GM21447 (cell line): ENCODE measurements around the gene G3BP1.
"Not testable (repeated sequence)": the region's sequence is repeated elsewhere in the genome, so short reads cannot be mapped to it uniquely, and the experiment has no call there.

Experiments
- ATAC-seq: cut with Tn5 transposase; IDR thresholded peaks from one replicate; pipeline ENCODE4 v1.9.1; 2021; ENCODE audit not compliant: unreplicated experiment

Gene G3BP1

GRCh38 chr5:151751593-151751992 is 20.2 kb upstream of the G3BP1 start:
- ATAC-seq, result no peak

DNA sequence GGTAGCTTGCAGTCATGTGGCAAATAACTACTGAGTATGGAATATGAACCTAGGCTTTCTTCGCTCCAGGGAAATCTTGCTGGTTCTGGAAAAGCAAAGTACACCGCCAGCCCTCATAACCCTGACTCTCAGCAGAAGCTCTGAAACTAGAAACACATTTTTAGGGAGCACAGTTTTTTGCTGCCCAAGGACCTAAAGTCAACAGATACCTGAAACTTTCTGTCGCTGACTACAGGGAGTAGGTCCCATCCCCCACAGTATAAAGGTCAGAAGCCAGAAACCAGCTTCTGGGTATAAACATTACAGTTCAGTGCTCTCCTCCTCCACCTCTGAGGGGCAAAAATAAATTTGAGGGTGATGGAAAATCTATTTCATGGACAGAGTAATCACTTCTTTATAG is 16.4 kb upstream of the G3BP1 start:
- no peak for ATAC-seq

DNA sequence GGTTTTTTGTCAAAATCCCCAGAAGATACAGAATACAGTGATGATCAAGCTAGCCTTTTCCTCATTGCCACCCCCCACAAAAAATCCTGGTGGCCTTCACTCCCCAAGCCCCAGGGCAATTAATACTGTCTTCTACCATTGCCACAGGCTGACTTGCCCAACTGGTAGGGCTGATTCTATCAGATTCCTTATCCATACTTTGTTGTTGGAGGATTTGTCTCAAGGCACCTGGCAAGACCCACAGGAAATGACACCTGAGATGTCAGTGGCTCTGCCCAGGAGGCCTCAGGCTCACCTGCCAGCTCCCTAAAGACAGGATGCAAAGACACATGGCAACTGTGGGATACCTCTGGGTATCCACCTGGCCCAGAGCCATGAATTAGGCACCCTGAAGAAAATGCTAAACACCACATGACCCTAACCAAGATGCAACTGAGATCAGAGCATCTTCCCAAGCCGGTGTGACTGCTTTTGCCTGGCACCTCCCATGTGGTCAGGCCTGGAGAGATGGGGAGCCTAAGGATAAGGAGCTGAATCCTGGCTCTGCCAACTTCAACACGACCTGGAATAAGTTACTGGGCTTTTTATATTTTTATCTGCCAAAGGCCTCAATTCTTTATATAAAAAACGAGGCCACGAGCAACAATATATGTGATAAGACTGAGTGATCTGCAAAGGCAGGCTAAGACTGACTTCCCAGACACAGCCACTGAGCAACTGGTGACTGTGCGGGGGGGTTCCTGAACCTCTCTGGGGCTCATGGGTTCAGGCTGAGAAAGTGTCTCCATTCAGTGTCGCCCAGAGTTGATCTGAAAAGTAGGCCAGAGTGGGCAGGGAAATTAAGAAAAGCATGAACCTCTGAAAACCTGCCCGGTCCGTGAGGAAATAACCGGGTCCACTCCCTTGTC is 14.3 kb upstream of the G3BP1 start:
- ATAC-seq, result peak; percentile 23

DNA sequence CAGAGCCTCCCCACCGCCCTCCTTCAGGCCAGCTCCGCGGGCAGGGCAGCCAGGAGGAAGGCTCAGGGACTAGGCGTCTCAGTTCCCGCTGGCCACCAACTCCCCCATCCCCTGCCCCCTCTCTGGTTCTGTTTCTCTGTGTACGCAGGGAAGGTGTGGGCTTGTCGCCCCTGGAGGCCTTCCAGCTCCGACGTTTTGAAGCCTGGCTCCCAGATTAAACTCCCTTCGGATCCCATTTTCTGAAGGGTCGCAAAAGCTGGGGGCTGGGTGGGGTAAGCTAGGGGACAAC is 13.7 kb upstream of the G3BP1 start:
- ATAC-seq, result peak; percentile 26

DNA sequence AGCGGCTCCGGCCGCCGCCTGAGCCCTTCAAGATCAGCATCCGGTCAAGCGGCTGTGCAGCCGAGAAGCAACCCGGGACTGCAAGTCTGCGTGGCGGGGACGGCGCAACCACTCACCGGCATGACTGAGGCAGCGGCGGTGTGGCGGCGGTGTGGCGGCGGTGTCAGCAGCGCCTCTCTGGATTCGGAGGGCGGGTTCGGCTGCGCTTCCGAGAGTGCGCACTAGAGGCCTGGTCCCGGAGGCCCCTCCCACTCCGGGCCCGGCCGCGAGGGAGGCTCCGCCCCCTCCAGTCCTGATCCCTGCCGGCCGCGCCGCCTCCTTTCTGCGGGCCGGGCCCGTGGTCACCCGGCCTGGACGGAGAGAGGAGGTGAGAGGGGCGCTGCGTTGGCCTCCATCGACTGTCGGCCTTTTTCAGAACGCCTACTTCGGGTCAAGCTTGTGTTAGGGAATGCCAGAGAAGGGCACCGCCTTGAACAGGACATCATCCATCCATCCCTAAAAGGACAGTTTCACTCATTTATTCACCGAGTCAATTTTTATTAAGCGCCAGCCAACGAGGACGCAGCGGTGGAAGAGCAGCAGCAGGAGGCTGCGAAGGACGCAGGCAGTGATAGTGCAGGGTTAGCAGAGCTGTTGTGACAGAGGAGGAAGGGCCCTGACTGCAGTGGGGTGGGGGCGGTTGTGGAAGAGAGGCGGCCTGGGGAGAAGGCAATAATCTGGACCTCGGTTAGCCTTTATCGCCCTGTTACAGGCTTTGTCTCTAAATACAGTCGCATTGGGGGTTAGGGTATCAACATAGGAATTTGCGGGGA is 13.1 kb upstream of the G3BP1 start, which contains the start of gene ATOX1:
TSS of gene ATOX1 (minus strand) at position 202 of the 812 bp plus-strand sequence. CDS start at position 122, 80 bp downstream.
- ATAC-seq, result peak; percentile 88

GRCh38 chr5:151764801-151765200 is 7.0 kb upstream of the G3BP1 start:
- ATAC-seq, result no peak

- ATAC-seq, result no peak
Measured at GRCh38 chr5:151766975-151767374, 4.8 kb upstream of the G3BP1 start.

- peak; percentile 22 for ATAC-seq
Measured at GRCh38 chr5:151770383-151771258, 1.1 kb upstream of the G3BP1 start.

- peak; percentile 11 for ATAC-seq
Measured at GRCh38 chr5:151772029-151772845, 483 bp downstream of the G3BP1 start.

DNA sequence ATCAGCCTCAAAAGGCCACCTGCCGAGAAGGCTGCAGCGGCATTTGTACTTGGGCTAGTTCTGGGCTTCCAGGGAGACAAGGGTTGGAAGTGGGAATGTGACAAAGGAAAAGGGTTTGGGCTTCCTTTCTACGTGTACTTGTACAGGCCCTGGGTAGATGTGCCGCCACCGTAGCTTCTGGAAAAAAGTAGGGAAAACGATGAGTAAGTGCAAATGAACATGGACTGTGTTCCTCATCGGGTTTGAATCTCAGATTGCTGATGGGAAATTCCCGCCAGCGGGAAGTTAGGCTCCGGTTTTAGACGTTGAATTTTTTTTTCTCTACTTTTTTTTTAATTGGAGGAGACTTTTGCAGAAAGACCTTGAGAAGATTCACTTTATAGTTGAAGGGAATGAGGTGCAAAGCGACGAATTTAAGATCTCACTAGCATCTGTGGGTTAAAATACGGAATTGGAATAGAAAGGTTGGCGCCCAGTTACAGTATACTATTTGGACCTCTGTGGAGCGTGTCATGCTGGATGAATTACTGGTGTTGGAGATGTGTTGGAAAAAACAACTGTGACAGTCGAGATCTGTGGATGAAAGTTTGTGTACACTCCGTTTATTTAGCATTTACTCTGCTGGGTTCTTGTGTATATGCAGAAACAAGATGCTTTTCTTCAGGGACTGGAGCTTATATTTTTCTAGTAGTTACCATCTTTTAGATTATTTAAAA is 1.2 kb downstream of the G3BP1 start:
- ATAC-seq, result no peak

GRCh38 chr5:151773951-151774350 is 2.2 kb downstream of the G3BP1 start:
- no peak for ATAC-seq

- ATAC-seq, result no peak
Measured at GRCh38 chr5:151775025-151775606, 3.4 kb downstream of the G3BP1 start.

DNA sequence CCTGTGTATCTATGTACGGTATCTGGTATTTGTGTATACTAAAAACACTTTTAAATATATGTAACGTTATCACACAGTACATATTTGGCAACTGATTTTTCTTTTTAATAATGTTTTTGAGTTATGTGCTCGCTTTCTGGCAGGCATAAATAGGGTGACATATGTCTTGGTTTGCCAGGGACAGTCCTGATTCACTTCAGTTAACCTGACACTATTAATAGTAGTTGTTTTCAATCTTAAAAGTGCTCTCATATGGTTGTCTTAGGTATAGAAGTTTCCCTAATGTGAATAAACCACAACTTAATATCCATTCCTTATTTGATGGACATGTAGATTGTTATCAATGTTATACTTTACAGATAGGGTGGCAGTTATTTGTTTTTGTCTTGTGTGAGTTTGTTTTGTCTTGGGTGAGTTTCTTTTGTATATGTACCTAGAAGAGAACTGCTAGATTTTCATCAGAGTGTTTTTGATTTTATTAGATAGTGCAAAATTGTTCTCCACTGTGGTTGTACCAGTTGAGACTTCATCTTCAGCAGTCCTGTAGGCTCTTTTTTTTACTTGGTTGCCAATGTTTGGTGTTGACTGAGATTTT is 7.9 kb downstream of the G3BP1 start:
- ATAC-seq, result no peak

DNA sequence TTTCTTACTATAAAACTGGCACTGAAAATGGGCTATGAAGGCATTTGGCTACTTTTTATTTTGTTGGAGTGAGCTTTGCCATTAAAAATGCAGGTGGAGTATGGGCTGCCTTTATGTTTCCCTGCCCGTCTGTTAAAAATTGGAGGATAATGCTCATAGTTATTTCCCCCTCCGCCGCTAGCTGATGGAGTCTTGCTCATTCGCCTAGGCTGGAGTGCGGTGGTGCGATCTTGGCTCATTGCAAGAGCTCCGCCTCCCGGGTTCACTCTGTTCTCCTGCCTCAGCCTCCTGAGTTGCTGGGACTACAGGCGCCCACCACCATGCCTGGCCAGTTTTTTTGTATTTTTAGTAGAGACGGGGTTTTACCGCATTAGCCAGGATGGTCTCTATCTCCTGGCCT is 8.6 kb downstream of the G3BP1 start:
- no peak for ATAC-seq

DNA sequence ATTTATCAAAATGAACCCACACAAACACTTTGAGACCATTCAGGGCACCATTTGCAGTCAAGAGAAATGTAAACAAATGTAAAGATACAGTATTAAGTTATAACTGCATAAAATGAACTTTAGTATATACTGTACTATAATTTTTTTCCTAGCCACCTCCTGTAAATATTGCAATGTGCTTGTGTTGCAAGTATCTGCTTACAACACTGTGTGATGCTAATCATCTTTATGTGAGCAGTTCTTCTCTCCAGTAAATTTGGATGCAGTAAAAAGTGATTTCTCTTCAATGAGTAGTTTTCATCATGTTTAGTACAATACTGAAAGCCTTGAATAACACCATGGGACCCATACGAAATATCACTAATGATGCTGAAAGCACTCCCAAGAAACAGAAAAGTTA is 9.4 kb downstream of the G3BP1 start:
- no peak for ATAC-seq

DNA sequence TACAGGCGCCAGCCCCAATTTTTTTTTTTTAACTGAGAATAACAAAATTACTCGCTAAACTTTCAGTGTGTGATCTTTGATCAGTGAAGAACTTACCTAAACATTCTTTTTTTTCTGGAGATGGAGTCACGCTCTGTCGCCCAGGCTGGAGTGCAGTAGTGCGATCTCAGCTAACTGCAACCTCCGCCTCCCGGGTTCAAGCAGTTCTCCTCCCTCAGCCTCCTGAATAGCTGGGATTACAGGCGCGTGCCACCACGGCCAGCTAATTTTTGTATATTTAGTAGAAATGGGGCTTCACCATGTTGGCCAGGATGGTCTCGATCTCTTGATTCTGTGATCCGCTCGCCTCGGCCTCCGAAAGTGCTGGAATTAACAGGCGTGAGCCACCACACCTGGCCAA is 11.9 kb downstream of the G3BP1 start:
- not testable (repeated sequence) for ATAC-seq

GRCh38 chr5:151784141-151784540 is 12.4 kb downstream of the G3BP1 start:
- ATAC-seq, result no peak

DNA sequence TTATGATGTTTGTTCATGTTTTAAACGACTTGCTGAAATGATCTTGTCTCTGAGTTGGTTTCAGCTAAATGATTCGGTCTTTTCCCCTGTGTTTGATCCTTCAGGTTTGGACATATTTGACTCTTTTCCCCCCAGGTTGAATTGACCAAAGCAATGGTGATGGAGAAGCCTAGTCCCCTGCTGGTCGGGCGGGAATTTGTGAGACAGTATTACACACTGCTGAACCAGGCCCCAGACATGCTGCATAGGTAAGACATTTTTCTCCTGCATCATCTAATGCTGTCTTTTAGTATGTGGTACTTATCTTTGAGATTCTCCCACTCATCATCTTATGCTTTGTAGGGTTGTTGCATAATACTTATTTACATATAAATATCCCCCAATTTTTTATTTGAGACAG is 14.7 kb downstream of the G3BP1 start:
- no peak for ATAC-seq

DNA sequence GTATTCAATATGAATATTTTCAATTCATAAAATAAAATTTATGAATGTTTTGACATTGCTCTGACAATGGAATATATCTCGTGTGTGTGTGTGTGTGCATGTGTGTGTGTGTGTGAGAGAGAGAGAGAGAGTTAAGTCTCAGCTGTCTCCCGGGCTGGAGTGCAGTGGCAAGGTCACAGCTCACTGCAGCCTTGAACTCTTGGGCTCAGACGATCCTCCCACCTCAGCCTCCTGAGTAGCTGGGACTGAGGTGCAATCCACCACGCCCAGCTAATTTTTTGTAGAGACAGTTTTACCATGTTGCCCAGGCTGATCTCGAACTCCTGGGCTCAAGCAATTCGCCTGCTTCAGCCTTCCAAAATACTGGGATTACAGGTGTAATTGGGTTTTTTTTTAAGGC is 16.1 kb downstream of the G3BP1 start:
- ATAC-seq, result no peak
